Spleen (tissue), 7 donors: ENCODE results near the gene ME1.

ENCODE experiments used
- CTCF ChIP-seq, 11 experiments: fragments of 200-600 bp in 7 of 11; fragments of 450-650 bp in 4 of 11; sonication (generic) in 4 of 11; IDR thresholded peaks in 8 of 11; conservative IDR thresholded peaks in 3 of 11; 1 replicate in 7 of 11; 2 replicates in 4 of 11; pipeline versions ENCODE4 v1.4.0 to v1.8.0; 2016 to 2021; ENCODE audit warnings: antibody characterized with exemption in 11 of 11, inconsistent platforms in 4 of 11, mild to moderate bottlenecking in 1 of 11
- POLR2A ChIP-seq, 3 donors: fragments of 450-650 bp; IDR thresholded peaks; one replicate each; pipeline ENCODE4 v1.5.1; 2017; ENCODE audit warnings: antibody characterized with exemption in 3 of 3, mild to moderate bottlenecking in 1 of 3
- donor health status: DM: no; HTN: no; CAD: no; lungs with moderate emphysema.
- donor health status: DM: no; HTN: no; CAD: no.
- donor health status: DM: no; HTN: no; CAD: no.

GRCh38 chr6:83199173-83199862, 231.5 kb downstream of the ME1 start:
- no peak for TF ChIP-seq CTCF (IDR thresholded peaks at IDR 0.05 in 8 of 11, conservative IDR thresholded peaks at IDR 0.05 in 3 of 11)
- no peak for TF ChIP-seq POLR2A (IDR thresholded peaks at IDR 0.05)
